Right lung (tissue), 10 donors: Measurements from ENCODE around the gene CERS6. TPM values are rescaled to one million over a fixed set of nuclear protein-coding genes. Genes with fewer than 3 reads are reported as not detected.
"Not testable (repeated sequence)": the region's sequence is repeated elsewhere in the genome, so short reads cannot be mapped to it uniquely, and the experiment has no call there.

ENCODE experiments used
- DNase-seq, 2 donors: peaks; one replicate each; pipeline ENCODE4 v3.0.0-alpha.2; 2013
- long read RNA-seq, 8 donors: transcript quantifications; one replicate each; lab custom pipeline, GENCODE V29; 2026
- polyA plus RNA-seq, 5 donors: library from polyadenylated mRNA; unstranded; fragments of 120-200 nt; gene quantifications; one replicate each; pipeline versions ENCODE4 v1.2.1 to v1.2.3, GENCODE V29; 2013; ENCODE audit warnings: inconsistent platforms in 1 of 5, low replicate concordance in 1 of 5; ENCODE audit not compliant: insufficient read length in 5 of 5, insufficient read depth in 1 of 5

The CERS6 gene
- polyA plus RNA-seq: 10 to 100 TPM; 13.4 to 23.8 (median 22.7) TPM
- long read RNA-seq, donor 1, full-length matches to known transcripts: 9 of 9 reads
- long read RNA-seq, donor 1, partial matches to known transcripts: 0 of 9 reads
- long read RNA-seq, donor 1, other reads (novel, unspliced or antisense): 0 of 9 reads
- long read RNA-seq, donor 2, full-length matches to known transcripts: 3 of 3 reads
- long read RNA-seq, donor 2, partial matches to known transcripts: 0 of 3 reads
- long read RNA-seq, donor 2, other reads (novel, unspliced or antisense): 0 of 3 reads
- long read RNA-seq, donor 3, full-length matches to known transcripts: 2 of 2 reads
- long read RNA-seq, donor 3, partial matches to known transcripts: 0 of 2 reads
- long read RNA-seq, donor 3, other reads (novel, unspliced or antisense): 0 of 2 reads
- long read RNA-seq, donor 4, full-length matches to known transcripts: 2 of 2 reads
- long read RNA-seq, donor 4, partial matches to known transcripts: 0 of 2 reads
- long read RNA-seq, donor 4, other reads (novel, unspliced or antisense): 0 of 2 reads
- long read RNA-seq, donor 5, full-length matches to known transcripts: 1 of 10 reads
- long read RNA-seq, donor 5, partial matches to known transcripts: 9 of 10 reads
- long read RNA-seq, donor 5, other reads (novel, unspliced or antisense): 0 of 10 reads
- long read RNA-seq, donor 6, full-length matches to known transcripts: 7 of 7 reads
- long read RNA-seq, donor 6, partial matches to known transcripts: 0 of 7 reads
- long read RNA-seq, donor 6, other reads (novel, unspliced or antisense): 0 of 7 reads
- long read RNA-seq, donor 7, full-length matches to known transcripts: 5 of 5 reads
- long read RNA-seq, donor 7, partial matches to known transcripts: 0 of 5 reads
- long read RNA-seq, donor 7, other reads (novel, unspliced or antisense): 0 of 5 reads
- long read RNA-seq, donor 8, full-length matches to known transcripts: 4 of 4 reads
- long read RNA-seq, donor 8, partial matches to known transcripts: 0 of 4 reads
- long read RNA-seq, donor 8, other reads (novel, unspliced or antisense): 0 of 4 reads

- peak; percentile 92 for DNase-seq
These were observed at the start of gene CERS6 for GRCh38 chr2:168455645-168456520. Gene CERS6, plus strand, starts transcription at chr2:168456272. Its CDS starts 177 bp downstream, at chr2:168456449.

GRCh38 chr2:168412301-168412700 lies 43.8 kb upstream of the CERS6 start:
- DNase-seq: not testable (repeated sequence)

- DNase-seq: not testable (repeated sequence)
These were observed 43.0 kb upstream of the CERS6 start for GRCh38 chr2:168413101-168413500.

GRCh38 chr2:168416555-168416954 lies 39.5 kb upstream of the CERS6 start:
- no peak for DNase-seq

- DNase-seq: no peak
These were observed 33.5 kb upstream of the CERS6 start for GRCh38 chr2:168422584-168422983.

- DNase-seq: peak; percentile 24 to 53
These were observed 31.7 kb upstream of the CERS6 start for GRCh38 chr2:168424112-168424951.

GRCh38 chr2:168424971-168425370 lies 31.1 kb upstream of the CERS6 start:
- no peak for DNase-seq

GRCh38 chr2:168426861-168427260 lies 29.2 kb upstream of the CERS6 start:
- DNase-seq: no peak

- DNase-seq: no peak
These were observed 28.6 kb upstream of the CERS6 start for GRCh38 chr2:168427451-168427850.

- DNase-seq: no peak
These were observed 27.6 kb upstream of the CERS6 start for GRCh38 chr2:168428431-168428830.

- DNase-seq: no peak
These were observed 26.1 kb upstream of the CERS6 start for GRCh38 chr2:168429988-168430387.

- no peak for DNase-seq
These were observed 25.6 kb upstream of the CERS6 start for GRCh38 chr2:168430431-168430830.

- DNase-seq: no peak
These were observed 24.6 kb upstream of the CERS6 start for GRCh38 chr2:168431301-168432024.

GRCh38 chr2:168432100-168432499 lies 24.0 kb upstream of the CERS6 start:
- DNase-seq: no peak

GRCh38 chr2:168432565-168433186 lies 23.4 kb upstream of the CERS6 start:
- no peak for DNase-seq

- no peak for DNase-seq
These were observed 22.5 kb upstream of the CERS6 start for GRCh38 chr2:168433527-168433926.

- DNase-seq: no peak
These were observed 21.9 kb upstream of the CERS6 start for GRCh38 chr2:168434146-168434545.

GRCh38 chr2:168436840-168437239 lies 19.2 kb upstream of the CERS6 start:
- no peak for DNase-seq

- no peak for DNase-seq
These were observed 17.5 kb upstream of the CERS6 start for GRCh38 chr2:168438553-168438952.
